Lower leg skin (tissue), 3 donors: ENCODE measurements around the gene PLXNA2.

Experiments used
- POLR2A ChIP-seq, 2 donors: fragments of 450-650 bp; IDR thresholded peaks; one replicate each; pipeline ENCODE4 v1.6.1; 2016 to 2017; ENCODE audit warnings: antibody characterized with exemption in 2 of 2, mild to moderate bottlenecking in 1 of 2, moderate library complexity in 1 of 2
- TF ChIP-seq, protein P1 (sequence below), 3 donors: fragments of 450-650 bp; IDR thresholded peaks; one replicate each; pipeline ENCODE4 v1.5.1; 2016; ENCODE audit warnings: antibody characterized with exemption in 3 of 3, mild to moderate bottlenecking in 3 of 3, moderate library complexity in 2 of 3

DNA sequence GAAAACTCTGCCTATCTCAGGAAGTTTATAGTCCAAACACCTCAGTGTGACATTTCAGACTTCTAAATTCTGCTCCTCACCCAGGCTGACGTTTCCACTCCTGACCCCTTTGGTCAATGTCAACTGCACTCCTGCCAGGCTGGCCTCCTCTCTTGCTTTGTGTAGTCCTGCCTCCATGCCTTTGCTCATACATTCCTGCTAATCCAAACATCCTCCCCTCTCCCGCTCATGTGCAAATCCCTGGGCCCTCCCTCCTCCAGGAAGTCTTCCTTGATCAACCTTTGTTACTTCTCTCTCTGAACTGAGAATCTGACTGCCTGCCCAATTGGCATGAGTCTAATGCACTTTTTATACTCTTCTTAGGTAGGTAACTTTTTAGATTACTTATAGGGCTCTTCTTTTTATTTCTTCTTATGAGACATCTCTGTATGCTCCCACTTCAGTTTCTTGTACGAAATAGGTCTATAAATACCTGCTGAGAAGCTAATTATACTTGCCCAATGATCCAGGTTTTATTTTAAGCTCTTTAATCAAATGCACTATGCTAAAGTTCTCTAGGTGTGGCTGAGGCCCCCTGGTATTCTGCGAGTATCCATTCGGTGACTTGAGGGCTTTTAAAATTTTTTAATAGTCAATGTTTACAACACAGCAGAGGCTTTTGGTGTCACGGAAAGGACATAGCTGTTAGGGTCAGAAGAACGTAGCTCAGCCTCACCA is 128.1 kb downstream of the PLXNA2 start:
- TF ChIP-seq, protein P1, sequence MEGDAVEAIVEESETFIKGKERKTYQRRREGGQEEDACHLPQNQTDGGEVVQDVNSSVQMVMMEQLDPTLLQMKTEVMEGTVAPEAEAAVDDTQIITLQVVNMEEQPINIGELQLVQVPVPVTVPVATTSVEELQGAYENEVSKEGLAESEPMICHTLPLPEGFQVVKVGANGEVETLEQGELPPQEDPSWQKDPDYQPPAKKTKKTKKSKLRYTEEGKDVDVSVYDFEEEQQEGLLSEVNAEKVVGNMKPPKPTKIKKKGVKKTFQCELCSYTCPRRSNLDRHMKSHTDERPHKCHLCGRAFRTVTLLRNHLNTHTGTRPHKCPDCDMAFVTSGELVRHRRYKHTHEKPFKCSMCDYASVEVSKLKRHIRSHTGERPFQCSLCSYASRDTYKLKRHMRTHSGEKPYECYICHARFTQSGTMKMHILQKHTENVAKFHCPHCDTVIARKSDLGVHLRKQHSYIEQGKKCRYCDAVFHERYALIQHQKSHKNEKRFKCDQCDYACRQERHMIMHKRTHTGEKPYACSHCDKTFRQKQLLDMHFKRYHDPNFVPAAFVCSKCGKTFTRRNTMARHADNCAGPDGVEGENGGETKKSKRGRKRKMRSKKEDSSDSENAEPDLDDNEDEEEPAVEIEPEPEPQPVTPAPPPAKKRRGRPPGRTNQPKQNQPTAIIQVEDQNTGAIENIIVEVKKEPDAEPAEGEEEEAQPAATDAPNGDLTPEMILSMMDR (IDR thresholded peaks at IDR 0.05), result no peak
- TF ChIP-seq POLR2A (IDR thresholded peaks at IDR 0.05), result no peak
